Epithelial cell of proximal tubule (primary cell): ENCODE results near the gene GPX5. TPM values are rescaled to one million over a fixed set of nuclear protein-coding genes. Genes with fewer than 3 reads are reported as not detected.
"Not testable (repeated sequence)": the region's sequence is repeated elsewhere in the genome, so short reads cannot be mapped to it uniquely, and the experiment has no call there.

Experiments
- DNase-seq: peaks from one replicate; pipeline ENCODE4 v3.0.0-alpha.2; 2011; ENCODE audit warnings: low read depth
- H3K4me3 ChIP-seq: 2 replicates; pipeline ENCODE4 v1.5.1; 2011; ENCODE audit warnings: low read depth, mild to moderate bottlenecking, low read length
- CTCF ChIP-seq: conservative IDR thresholded peaks from 2 replicates; pipeline ENCODE4 v1.5.1; 2012; ENCODE audit warnings: low read depth, mild to moderate bottlenecking, low read length
- total RNA-seq: library from RNA; depleted of rRNA; stranded (reverse); fragments of >200 nt; gene quantifications from 2 replicates; pipeline ENCODE4 v1.2.3, GENCODE V29; 2015

The GPX5 gene
- total RNA-seq, 1 donor from 2014 or later: not detected

GRCh38 chr6:28543651-28544610 lies 18.2 kb downstream of the GPX5 start:
- no peak for TF ChIP-seq CTCF
- no peak for DNase-seq
- H3K4me3 ChIP-seq: peak overlapping the region; percentile 31

- TF ChIP-seq CTCF: no peak
- H3K4me3 ChIP-seq: no peak overlapping the region
- no peak for DNase-seq
Observed at GRCh38 chr6:28545955-28546354, 20.3 kb downstream of the GPX5 start.

- not testable (repeated sequence) for DNase-seq, H3K4me3 ChIP-seq
Observed at GRCh38 chr6:28547003-28547402, 21.3 kb downstream of the GPX5 start.

GRCh38 chr6:28551891-28552666 lies 26.4 kb downstream of the GPX5 start:
- TF ChIP-seq CTCF: no peak
- no peak for DNase-seq
- no peak overlapping the region for H3K4me3 ChIP-seq

GRCh38 chr6:28553384-28553985 lies 27.8 kb downstream of the GPX5 start:
- no peak for TF ChIP-seq CTCF
- no peak overlapping the region for H3K4me3 ChIP-seq

GRCh38 chr6:28553986-28554881 lies 28.6 kb downstream of the GPX5 start:
- DNase-seq: peak; percentile 61
- peak overlapping the region; percentile 30 for H3K4me3 ChIP-seq
- TF ChIP-seq CTCF: no peak

More at GRCh38 chr6:28553384-28553985, 27.8 kb downstream of the GPX5 start:
- DNase-seq: no peak
